HL-60/S4 treated with phorbol 12-myristate 13-acetate at 8.2 ng/mL for 4 days and 3 days (cell line): ENCODE measurements around the gene PLD5.
"Not testable (repeated sequence)": the region's sequence is repeated elsewhere in the genome, so short reads cannot be mapped to it uniquely, and the experiment has no call there.

Source experiments
- in situ Hi-C: fragments of 300-500 bp; cut with MboI; formaldehyde crosslinking; loops from 2 replicates; pipeline ENCODE4 v1.15.0; 2022; ENCODE audit warnings: low sequenced_read_pairs

Gene PLD5

GRCh38 chr1:242506724-242507123 is 17.8 kb downstream of the PLD5 start:
- in situ Hi-C loops = no loop called here

- in situ Hi-C loops = no loop called here
Observed at GRCh38 chr1:242489545-242489944, 35.0 kb downstream of the PLD5 start.

DNA sequence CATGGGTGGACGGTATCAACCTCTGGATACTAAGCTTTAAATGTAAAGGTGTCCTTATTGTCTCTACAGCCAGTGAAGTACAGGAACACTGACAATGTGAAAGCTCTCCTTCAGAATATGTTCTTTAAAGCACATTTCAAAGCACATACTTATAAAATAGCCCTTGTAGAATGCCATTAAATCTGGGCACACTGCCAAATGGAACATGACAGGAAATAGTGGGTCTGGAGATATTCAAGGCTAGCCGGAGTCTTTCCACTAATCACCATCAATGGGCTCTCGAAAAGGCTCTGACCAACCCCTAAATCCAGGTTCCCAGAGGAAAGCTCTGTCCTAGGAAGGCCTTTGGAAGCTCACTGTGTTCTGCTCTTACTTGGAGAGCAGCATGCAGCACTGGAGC is 46.6 kb downstream of the PLD5 start:
- in situ Hi-C loops = no loop called here

DNA sequence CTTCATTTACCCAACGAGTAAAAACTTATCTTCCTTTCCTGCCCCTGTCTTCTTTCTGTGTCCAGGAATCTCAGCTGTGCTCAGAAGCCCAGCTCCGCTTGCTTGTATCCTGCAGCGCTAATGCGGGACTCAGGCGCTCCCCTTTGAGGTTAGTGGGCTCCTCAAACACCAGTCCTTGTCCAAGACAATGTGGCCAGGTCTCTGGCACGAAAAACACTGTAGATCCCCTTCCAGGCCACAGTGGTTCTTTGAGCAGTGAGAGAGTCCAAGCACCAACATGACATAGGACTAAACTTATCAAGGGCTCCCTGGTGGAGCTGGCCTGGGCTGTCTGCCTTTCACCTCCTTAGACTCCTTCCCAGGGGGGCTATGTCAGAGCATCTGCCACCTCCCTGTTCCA is 53.7 kb downstream of the PLD5 start:
- in situ Hi-C loops = no loop called here

DNA sequence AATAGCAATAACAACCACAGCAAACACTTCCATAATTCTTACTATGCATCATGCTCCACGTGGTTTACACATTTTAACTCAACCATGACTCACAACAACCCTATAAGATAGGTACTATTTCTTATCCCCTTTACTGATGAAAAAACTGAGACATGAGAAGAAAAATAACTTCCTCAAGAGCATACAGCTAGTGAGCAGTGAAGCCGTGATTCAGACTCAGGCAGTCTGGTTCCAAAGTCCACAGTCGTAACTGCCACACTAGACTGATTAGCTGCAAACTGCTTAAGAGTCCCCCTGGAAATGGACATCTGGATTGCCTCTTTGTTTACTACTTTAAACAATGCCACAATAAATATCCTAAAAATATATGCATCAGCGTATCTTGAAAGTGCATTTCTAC is 55.7 kb downstream of the PLD5 start:
- in situ Hi-C loops = no loop called here

GRCh38 chr1:242467556-242468145 is 56.8 kb downstream of the PLD5 start:
- in situ Hi-C loops = no loop called here

- in situ Hi-C loops = no loop called here
Observed at GRCh38 chr1:242462867-242463266, 61.6 kb downstream of the PLD5 start.

GRCh38 chr1:242459740-242460139 is 64.8 kb downstream of the PLD5 start:
- in situ Hi-C loops = not testable (repeated sequence)

GRCh38 chr1:242456726-242457269 is 67.7 kb downstream of the PLD5 start:
- in situ Hi-C loops = no loop called here

- in situ Hi-C loops = no loop called here
Observed at GRCh38 chr1:242455052-242455361, 69.5 kb downstream of the PLD5 start.

DNA sequence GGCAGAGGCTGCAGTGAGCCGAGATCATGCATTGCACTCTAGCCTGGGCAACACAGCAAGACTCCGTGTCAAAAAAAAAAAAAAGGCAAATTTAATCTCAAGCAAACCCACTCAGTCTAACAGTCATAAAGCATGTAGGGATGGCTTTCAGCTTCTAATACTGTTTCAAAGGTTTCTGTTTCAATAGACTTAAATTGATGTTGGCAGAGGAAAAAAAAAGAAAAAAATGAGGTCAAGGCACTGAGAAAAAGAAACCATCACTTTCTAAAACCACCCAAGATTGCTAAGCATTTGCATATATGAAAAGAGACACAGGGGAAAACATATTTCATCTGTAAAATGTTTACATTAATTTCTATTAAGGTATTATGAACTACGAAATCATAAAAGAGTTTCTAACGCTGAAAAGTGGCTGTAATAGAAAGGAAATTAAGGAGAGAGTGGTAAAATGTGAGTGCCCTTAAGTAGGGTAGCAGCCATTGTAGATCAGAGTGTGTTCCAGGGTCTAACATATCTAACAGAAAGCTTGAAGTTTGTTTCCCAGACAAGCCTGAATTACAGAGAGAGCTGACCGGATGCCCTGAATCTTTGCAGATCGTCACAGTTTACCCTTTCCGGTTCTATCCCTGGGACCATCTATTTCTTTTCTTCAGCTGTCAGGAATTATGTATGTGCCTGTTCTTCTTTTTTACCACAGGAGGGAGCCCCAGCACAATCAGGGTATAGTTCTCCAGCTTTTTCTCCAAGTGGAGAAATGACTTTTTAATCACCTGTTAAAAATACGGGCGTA is 70.0 kb downstream of the PLD5 start:
- in situ Hi-C loops = no loop called here

DNA sequence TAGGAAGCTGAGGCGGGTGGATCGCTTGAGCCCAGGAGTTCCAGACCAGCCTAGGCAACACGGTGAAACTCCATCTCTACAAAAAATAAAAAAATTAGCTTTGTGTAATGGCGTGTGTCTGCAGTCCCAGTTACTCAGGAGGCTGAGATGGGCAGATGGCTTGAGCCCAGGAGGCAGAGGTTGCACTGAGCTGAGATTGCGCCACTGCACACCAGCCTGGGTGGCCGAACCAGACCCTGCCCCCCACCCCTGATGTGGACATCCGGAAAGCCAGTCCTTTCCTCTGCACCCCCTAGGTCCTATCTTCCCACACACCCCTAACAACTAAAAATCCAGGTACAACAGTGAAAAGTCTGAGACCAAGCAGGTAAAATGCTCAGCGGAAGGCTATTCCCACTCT is 71.9 kb downstream of the PLD5 start:
- in situ Hi-C loops = no loop called here

DNA sequence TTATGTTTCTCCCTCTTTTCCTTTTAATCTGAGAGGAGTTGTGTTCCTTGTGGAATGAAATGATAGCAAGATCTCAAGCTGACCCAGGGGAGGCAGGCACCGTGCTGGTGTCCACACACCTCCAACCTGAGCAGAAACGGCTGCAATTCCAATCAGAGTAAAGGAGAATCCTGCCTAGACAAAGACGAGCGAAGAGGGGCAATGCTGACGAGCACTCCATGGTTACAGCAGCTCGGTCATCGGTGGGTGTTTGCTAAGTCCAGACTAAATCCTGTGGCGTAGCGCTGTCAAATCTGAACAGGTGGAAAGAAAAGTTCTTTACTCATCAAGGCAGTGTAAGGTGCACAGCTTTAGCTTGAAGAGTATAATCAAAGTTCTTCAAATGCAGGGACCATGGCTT is 74.8 kb downstream of the PLD5 start:
- in situ Hi-C loops = no loop called here

- in situ Hi-C loops = no loop called here
Observed at GRCh38 chr1:242448910-242449645, 75.4 kb downstream of the PLD5 start.

DNA sequence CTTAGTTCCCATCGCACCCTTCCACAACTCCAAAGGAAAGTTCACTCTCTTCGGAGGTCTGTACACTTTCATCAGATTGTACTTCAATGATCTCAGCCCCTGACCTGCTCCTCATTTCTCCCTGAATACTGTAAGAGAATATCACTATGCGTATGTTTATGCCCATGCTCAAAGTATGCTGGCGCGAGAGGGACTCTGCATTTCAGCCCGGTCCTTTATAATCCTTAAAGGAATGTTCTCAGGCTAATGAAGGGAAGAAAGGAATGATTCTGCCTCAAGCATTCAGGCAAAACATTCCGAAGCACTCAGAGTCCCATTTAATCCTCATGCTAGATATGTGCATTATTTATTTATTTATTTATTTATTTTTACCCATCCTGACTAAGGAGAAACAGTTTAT is 76.8 kb downstream of the PLD5 start:
- in situ Hi-C loops = no loop called here

- in situ Hi-C loops = no loop called here
Observed at GRCh38 chr1:242440757-242441156, 83.7 kb downstream of the PLD5 start.

- in situ Hi-C loops = no loop called here
Observed at GRCh38 chr1:242435200-242435599, 89.3 kb downstream of the PLD5 start.

GRCh38 chr1:242432491-242433095 is 91.9 kb downstream of the PLD5 start:
- in situ Hi-C loops = no loop called here

- in situ Hi-C loops = no loop called here
Observed at GRCh38 chr1:242431786-242432185, 92.7 kb downstream of the PLD5 start.

- in situ Hi-C loops = no loop called here
Observed at GRCh38 chr1:242430956-242431355, 93.5 kb downstream of the PLD5 start.

DNA sequence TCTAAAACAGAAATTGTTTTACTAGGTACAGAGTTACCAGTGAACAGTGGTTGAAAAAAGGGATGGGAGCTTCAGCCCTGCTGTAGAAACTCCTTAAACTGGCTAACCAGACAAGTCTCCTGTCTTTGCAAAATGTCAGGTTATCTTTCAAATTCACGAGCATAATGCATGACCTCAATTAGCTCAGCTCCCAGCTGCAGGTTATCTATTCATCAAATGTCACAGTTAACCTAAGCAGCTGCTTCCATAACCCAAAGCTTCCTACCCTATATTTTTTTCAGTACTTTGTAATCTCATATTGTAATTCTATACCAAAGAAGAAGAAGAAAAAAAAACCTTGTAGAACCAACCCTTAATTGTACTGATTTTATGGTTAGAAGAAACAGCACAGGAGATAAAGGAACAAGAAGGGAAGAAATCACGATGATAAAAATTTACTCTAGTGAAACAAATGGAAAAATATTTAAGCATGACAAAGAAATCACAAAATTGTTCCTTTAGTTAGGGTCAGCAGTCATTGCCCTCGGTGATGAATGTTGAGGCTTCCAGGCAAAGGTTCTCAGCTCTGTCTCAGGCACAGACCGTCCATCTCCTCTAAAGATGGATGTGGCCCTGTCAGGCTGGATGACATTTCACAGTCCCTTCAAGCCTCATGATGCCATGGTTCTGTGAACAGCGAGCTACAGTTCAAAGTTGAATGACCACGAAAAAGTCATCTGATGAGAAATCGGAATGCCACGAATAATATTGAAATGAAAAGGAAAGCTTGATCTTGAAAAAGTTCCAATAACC is 95.9 kb downstream of the PLD5 start:
- in situ Hi-C loops = no loop called here
